Breast epithelium (tissue), 4 donors: ENCODE measurements around the gene DDRGK1. TPM values are rescaled to one million over a fixed set of nuclear protein-coding genes. Genes with fewer than 3 reads are reported as not detected.

ENCODE experiments used
- DNase-seq, 2 donors: peaks; one replicate each; pipeline ENCODE4 v3.0.0-alpha.2; 2019; ENCODE audit warnings: low spot score in 2 of 2
- H3K27ac ChIP-seq, 2 donors: fragments of 200-600 bp; sonication (generic) in 1 of 2; one replicate each; pipeline ENCODE4 v1.5.1; 2016 to 2019; ENCODE audit warnings: mild to moderate bottlenecking in 1 of 2
- H3K27me3 ChIP-seq, 2 donors: fragments of 200-600 bp; sonication (generic) in 1 of 2; one replicate each; pipeline versions ENCODE4 v1.5.1 to v1.6.0; 2017 to 2019; ENCODE audit warnings: control low read depth in 1 of 2, mild to moderate bottlenecking in 1 of 2
- H3K36me3 ChIP-seq: fragments of 200-600 bp; one replicate; pipeline ENCODE4 v1.5.1; 2019
- H3K4me1 ChIP-seq, 2 donors: fragments of 200-600 bp; sonication (generic); one replicate each; pipeline ENCODE4 v1.5.1; 2016 to 2019; ENCODE audit warnings: control low read depth in 1 of 2
- H3K4me3 ChIP-seq, 3 donors: fragments of 200-600 bp; sonication (generic); 1 replicate in 2 of 3; 2 replicates in 1 of 3; pipeline ENCODE4 v1.5.1; 2016 to 2019; ENCODE audit warnings: mild to moderate bottlenecking in 3 of 3, moderate library complexity in 2 of 3
- H3K9me3 ChIP-seq, 2 donors: fragments of 200-600 bp; sonication (generic) in 1 of 2; one replicate each; pipeline ENCODE4 v1.5.1; 2016 to 2019; ENCODE audit warnings: control low read depth in 1 of 2
- POLR2A ChIP-seq: fragments of 450-650 bp; IDR thresholded peaks from one replicate; pipeline ENCODE4 v1.6.1; 2016; ENCODE audit warnings: antibody characterized with exemption, mild to moderate bottlenecking, moderate library complexity
- POLR2AphosphoS5 ChIP-seq, 3 donors: sonication (generic); formaldehyde crosslinking; IDR thresholded peaks; one replicate each; pipeline ENCODE4 v1.6.1; 2017; ENCODE audit warnings: antibody characterized with exemption in 3 of 3
- intact Hi-C: fragments of 100-400 bp; cut with DNase I; formaldehyde crosslinking; loops from one replicate; pipeline ENCODE4 v1.15.1; 2023; ENCODE audit warnings: low total_unique reads
- total RNA-seq, 3 donors: library from RNA; depleted of rRNA; stranded (reverse); fragments of >200 nt; gene quantifications; one replicate each; pipeline ENCODE4 v1.1.0, GENCODE V29; 2016
- TF ChIP-seq, protein P1 (sequence below), 3 donors: fragments of 450-650 bp; IDR thresholded peaks; one replicate each; pipeline ENCODE4 v1.5.1; 2016 to 2017; ENCODE audit warnings: antibody characterized with exemption in 3 of 3, mild to moderate bottlenecking in 3 of 3, moderate library complexity in 3 of 3

Gene DDRGK1
- total RNA-seq, 3 donors from 2014 or later: 87.1 to 91.8 (median 89.8) TPM

DNA sequence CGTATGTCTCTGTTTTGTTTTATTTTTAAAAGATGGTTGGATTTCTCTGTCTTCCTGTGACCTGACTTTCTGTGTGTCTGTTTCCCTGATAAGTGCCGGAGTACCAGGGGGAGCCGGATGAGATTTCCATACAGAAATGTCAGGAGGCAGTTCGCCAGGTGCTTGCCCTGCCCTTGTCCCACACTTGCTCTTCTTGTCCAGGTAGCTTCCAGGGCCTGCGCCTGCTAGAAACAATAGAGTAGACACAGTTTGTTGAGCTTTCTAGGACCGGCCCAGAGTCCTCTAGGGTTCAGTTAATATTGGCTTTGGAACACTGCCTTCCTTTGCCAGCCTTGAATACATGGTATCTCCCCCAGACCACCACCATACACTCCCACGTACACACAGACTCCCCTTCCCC lies 8.7 kb upstream of the DDRGK1 start:
- intact Hi-C loops: no loop called here
- DNase-seq: no peak
- H3K4me3 ChIP-seq: no peak overlapping the region
- no peak overlapping the region for H3K27ac ChIP-seq
- TF ChIP-seq POLR2A: no peak
- TF ChIP-seq, protein P1, sequence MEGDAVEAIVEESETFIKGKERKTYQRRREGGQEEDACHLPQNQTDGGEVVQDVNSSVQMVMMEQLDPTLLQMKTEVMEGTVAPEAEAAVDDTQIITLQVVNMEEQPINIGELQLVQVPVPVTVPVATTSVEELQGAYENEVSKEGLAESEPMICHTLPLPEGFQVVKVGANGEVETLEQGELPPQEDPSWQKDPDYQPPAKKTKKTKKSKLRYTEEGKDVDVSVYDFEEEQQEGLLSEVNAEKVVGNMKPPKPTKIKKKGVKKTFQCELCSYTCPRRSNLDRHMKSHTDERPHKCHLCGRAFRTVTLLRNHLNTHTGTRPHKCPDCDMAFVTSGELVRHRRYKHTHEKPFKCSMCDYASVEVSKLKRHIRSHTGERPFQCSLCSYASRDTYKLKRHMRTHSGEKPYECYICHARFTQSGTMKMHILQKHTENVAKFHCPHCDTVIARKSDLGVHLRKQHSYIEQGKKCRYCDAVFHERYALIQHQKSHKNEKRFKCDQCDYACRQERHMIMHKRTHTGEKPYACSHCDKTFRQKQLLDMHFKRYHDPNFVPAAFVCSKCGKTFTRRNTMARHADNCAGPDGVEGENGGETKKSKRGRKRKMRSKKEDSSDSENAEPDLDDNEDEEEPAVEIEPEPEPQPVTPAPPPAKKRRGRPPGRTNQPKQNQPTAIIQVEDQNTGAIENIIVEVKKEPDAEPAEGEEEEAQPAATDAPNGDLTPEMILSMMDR (IDR thresholded peaks at IDR 0.05): no peak
- TF ChIP-seq POLR2AphosphoS5 (IDR thresholded peaks at IDR 0.05): no peak
- H3K4me1 ChIP-seq: peaks cover 0 to 2% of the 10 kb centered on the region in 2 donors
- H3K9me3 ChIP-seq: no peaks in the 10 kb centered on the region
- H3K27me3 ChIP-seq: no peaks in the 10 kb centered on the region
- no peaks in the 10 kb centered on the region for H3K36me3 ChIP-seq

GRCh38 chr20:3210346-3210745 lies 5.9 kb upstream of the DDRGK1 start:
- H3K36me3 ChIP-seq: no peaks in the 10 kb centered on the region
- H3K9me3 ChIP-seq: no peaks in the 10 kb centered on the region
- H3K27me3 ChIP-seq: no peaks in the 10 kb centered on the region
- H3K4me3 ChIP-seq: peak overlapping the region; percentile 86 to 95 (median 88)
- H3K4me1 ChIP-seq: no peaks in the 10 kb centered on the region
- TF ChIP-seq POLR2AphosphoS5 (IDR thresholded peaks at IDR 0.05) (no peak), POLR2A (no peak)
- TF ChIP-seq, protein P1 (IDR thresholded peaks at IDR 0.05): no peak
- intact Hi-C loops: no loop called here
- DNase-seq: no peak
- no peak overlapping the region for H3K27ac ChIP-seq

DNA sequence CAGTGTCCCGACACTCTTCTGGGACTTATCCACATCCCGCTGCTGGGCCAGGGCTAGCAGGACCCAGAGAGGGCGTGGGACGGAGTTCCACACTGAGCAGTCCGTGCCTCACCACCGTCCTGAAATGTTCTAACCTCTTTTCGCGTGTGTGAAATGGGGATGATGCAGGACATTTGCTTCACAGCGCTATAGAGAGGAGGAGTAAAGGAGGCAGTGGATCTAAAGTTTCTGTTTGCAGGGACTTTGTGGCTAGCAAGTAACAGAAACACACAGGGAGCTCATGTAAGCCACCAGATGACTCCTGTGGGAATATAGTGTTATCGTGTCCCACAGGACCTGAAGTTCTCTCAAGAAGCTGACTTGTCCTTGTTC lies 5.5 kb upstream of the DDRGK1 start:
- peak overlapping the region in 1 of 2 donors; percentile 92 for H3K27ac ChIP-seq

DNA sequence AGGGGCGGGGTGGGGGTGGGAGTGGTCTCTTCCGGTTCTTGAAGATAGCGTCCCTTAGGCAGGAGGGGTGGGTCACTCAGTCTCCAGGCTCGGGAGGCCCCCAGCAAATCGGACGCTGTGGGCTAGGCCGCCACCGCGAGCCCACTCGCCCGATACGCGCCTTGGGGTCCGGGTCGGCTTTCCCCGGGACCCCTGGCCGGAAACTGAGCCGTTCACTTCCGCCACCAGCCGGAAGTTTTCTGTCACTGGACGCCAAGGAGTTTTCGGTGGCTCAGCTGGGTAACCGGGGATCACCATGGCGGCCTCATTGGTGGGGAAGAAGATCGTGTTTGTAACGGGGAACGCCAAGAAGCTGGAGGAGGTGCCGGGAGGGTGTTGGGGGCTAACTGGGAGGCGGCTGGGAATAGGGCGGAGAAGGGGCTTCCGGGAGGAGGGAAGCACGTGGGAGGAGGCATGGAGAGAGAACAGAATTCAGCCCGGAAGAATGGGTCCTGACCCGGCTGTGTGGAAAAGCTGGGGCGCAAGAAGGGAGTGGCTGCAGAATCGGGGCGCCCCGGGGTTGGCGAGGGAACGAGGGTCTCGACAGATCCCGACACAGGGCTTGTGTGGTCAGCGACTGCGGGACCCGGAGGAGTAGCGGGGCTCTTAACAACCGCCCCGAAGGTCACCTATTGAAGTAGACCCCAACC lies 4.9 kb upstream of the DDRGK1 start, which contains the start of gene ITPA:
Gene ITPA, plus strand, starts transcription at position 242 of the 689 bp plus-strand sequence. Its CDS starts 54 bp downstream, at position 296.
- H3K27me3 ChIP-seq: no peaks in the 10 kb centered on the region
- no peaks in the 10 kb centered on the region for H3K9me3 ChIP-seq
- H3K36me3 ChIP-seq: no peaks in the 10 kb centered on the region
- peak within 1 kb of the TSS; percentile 87 to 92 for H3K27ac ChIP-seq
- no peak for DNase-seq
- H3K4me3 ChIP-seq: peak within 1 kb of the TSS; percentile 86 to 95 (median 88)
- H3K4me1 ChIP-seq: no peaks in the 10 kb centered on the region
- TF ChIP-seq POLR2A: no peak
- TF ChIP-seq, protein P1 (IDR thresholded peaks at IDR 0.05): no peak
- TF ChIP-seq POLR2AphosphoS5 (IDR thresholded peaks at IDR 0.05): no peak
- intact Hi-C loops: no loop called here

More for the DNA sequence above, 5.5 kb upstream of the DDRGK1 start:
- Histone ChIP-seq H3K27me3 (no peaks in the 10 kb centered on the region), H3K36me3 (no peaks in the 10 kb centered on the region), H3K4me1 (no peaks in the 10 kb centered on the region), H3K9me3 (no peaks in the 10 kb centered on the region), H3K4me3 (peak overlapping the region; percentile 86 to 95 (median 88))
- no peak for DNase-seq
- intact Hi-C loops: no loop called here
- TF ChIP-seq, protein P1 (IDR thresholded peaks at IDR 0.05): no peak
- no peak for TF ChIP-seq POLR2A
- TF ChIP-seq POLR2AphosphoS5 (IDR thresholded peaks at IDR 0.05): no peak

DNA sequence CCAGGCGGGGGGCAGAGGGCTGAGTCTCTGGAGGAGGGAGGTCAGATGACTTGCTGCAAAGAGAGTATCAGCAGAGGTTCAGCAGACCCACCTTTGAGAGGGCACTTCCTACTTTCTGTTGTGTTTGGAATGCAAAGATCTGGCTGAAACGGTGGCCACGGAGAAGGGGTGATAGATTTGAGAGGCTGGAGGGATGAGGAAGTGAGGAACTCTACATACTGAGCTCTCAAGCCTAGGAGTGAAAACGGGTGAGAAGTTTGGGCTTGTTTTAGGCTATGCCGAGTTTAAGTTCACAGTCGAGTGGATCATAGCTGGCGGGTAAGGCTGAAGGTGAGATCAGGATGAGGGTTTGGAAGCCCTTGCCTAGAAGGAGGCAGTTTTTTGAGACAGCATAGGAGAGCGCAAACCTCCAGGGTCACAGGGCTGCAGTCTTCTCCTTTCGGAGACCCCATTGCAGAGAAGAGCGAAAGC lies 4.3 kb upstream of the DDRGK1 start:
- peak overlapping the region; percentile 87 to 92 for H3K27ac ChIP-seq
- no peaks in the 10 kb centered on the region for H3K36me3 ChIP-seq
- TF ChIP-seq POLR2A: no peak
- TF ChIP-seq, protein P1 (IDR thresholded peaks at IDR 0.05): no peak
- DNase-seq: no peak
- H3K4me1 ChIP-seq: no peaks in the 10 kb centered on the region
- intact Hi-C loops: no loop called here
- H3K9me3 ChIP-seq: no peaks in the 10 kb centered on the region
- no peaks in the 10 kb centered on the region for H3K27me3 ChIP-seq
- peak overlapping the region; percentile 86 to 95 (median 88) for H3K4me3 ChIP-seq
